Ishikawa (cell line): ENCODE measurements around the gene DTX3.

ENCODE experiments used
- CEBPB ChIP-seq: IDR thresholded peaks from 2 replicates; pipeline ENCODE4 v1.6.1; 2012
- CREB1 ChIP-seq: IDR thresholded peaks from 2 replicates; pipeline ENCODE4 v1.6.1; 2012; ENCODE audit warnings: low read depth
- EGR1 ChIP-seq: IDR thresholded peaks from 2 replicates; pipeline ENCODE4 v1.6.1; 2012
- EP300 ChIP-seq: IDR thresholded peaks from 2 replicates; pipeline ENCODE4 v1.6.1; 2012; ENCODE audit warnings: borderline replicate concordance
- FOXM1 ChIP-seq: IDR thresholded peaks from 2 replicates; pipeline ENCODE4 v1.6.1; 2012; ENCODE audit warnings: low read depth, borderline replicate concordance
- MAX ChIP-seq: IDR thresholded peaks from 2 replicates; pipeline ENCODE4 v1.6.1; 2012
- NFIC ChIP-seq: IDR thresholded peaks from 2 replicates; pipeline ENCODE4 v1.6.1; 2012
- RAD21 ChIP-seq: IDR thresholded peaks from 2 replicates; pipeline ENCODE4 v1.6.1; 2012; ENCODE audit warnings: low read depth
- REST ChIP-seq: IDR thresholded peaks from 2 replicates; pipeline ENCODE4 v1.6.1; 2012; ENCODE audit warnings: low read depth, mild to moderate bottlenecking
- TAF1 ChIP-seq: IDR thresholded peaks from 2 replicates; pipeline ENCODE4 v1.6.1; 2012; ENCODE audit warnings: low read depth, mild to moderate bottlenecking
- TCF12 ChIP-seq: IDR thresholded peaks from 2 replicates; pipeline ENCODE4 v1.6.1; 2012; ENCODE audit warnings: low read depth
- TEAD4 ChIP-seq: IDR thresholded peaks from 2 replicates; pipeline ENCODE4 v1.6.1; 2012
- USF1 ChIP-seq: IDR thresholded peaks from 2 replicates; pipeline ENCODE4 v1.6.1; 2012
- YY1 ChIP-seq: IDR thresholded peaks from 2 replicates; pipeline ENCODE4 v1.6.1; 2012; ENCODE audit warnings: low read depth
- ZBTB7A ChIP-seq: IDR thresholded peaks from 2 replicates; pipeline ENCODE4 v1.6.1; 2012; ENCODE audit warnings: low read depth

Gene DTX3

GRCh38 chr12:57581802-57582201, 22.8 kb upstream of the DTX3 start:
- no peak for TF ChIP-seq USF1
- TF ChIP-seq CREB1: no peak
- TF ChIP-seq MAX: no peak
- no peak for TF ChIP-seq TAF1
- TF ChIP-seq CEBPB: no peak
- no peak for TF ChIP-seq EGR1
- no peak for TF ChIP-seq TEAD4
- no peak for TF ChIP-seq FOXM1
- TF ChIP-seq YY1: no peak
- TF ChIP-seq REST: no peak
- no peak for TF ChIP-seq ZBTB7A
- no peak for TF ChIP-seq NFIC
- no peak for TF ChIP-seq EP300
- TF ChIP-seq RAD21: no peak
- no peak for TF ChIP-seq TCF12

GRCh38 chr12:57582440-57582839, 22.2 kb upstream of the DTX3 start:
- TF ChIP-seq TAF1 (no peak), YY1 (no peak), EP300 (no peak), RAD21 (no peak), FOXM1 (no peak), ZBTB7A (no peak), NFIC (no peak), TEAD4 (no peak), EGR1 (no peak), REST (no peak), MAX (no peak), CREB1 (no peak), CEBPB (no peak), TCF12 (no peak), USF1 (no peak)

- TF ChIP-seq USF1: no peak
- TF ChIP-seq ZBTB7A: 0 out of 2 replicates have a peak, but pooled peaks have one; percentile 42
- no peak for TF ChIP-seq YY1
- no peak for TF ChIP-seq TCF12
- no peak for TF ChIP-seq TAF1
- TF ChIP-seq RAD21: peak; percentile 96
- TF ChIP-seq EP300: no peak
Observed at GRCh38 chr12:57583008-57583831, 21.4 kb upstream of the DTX3 start.

- TF ChIP-seq RAD21 (no peak), NFIC (no peak), USF1 (no peak), MAX (no peak), REST (no peak), CEBPB (no peak)
Observed at GRCh38 chr12:57584050-57584449, 20.6 kb upstream of the DTX3 start.
